GM10266 (cell line): Measurements from ENCODE around the gene TTC4.

Experiments
- DNase-seq: peaks from one replicate; pipeline ENCODE4 v3.0.0; 2012; ENCODE audit errors: extremely low spot score
- TF ChIP-seq, protein P1 (sequence below): IDR thresholded peaks from 2 replicates; pipeline ENCODE4 v1.5.1; 2012; ENCODE audit warnings: mild to moderate bottlenecking, low read depth; ENCODE audit not compliant: control insufficient read depth, insufficient read depth; ENCODE audit errors: missing control alignments

TTC4 gene

DNA sequence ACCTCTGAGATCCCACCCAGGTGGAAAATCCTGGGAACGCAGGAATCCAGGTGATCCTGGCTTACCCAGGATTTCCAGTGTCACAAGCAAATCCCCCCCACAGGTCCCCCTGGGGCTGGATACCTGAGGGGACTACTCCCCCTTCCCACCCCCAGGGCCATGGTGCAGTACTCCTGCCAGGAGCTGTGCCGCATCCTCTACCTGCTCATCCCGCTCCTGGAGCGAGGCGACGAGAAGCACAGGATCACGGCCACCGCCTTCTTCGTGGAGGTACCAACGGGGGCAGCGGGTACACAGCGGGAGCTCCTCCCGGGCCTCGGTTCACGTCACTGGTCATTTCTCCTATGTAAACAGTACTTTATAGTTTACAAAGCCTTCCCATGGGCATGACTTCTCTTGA is 20.4 kb upstream of the TTC4 start:
- TF ChIP-seq, protein P1, sequence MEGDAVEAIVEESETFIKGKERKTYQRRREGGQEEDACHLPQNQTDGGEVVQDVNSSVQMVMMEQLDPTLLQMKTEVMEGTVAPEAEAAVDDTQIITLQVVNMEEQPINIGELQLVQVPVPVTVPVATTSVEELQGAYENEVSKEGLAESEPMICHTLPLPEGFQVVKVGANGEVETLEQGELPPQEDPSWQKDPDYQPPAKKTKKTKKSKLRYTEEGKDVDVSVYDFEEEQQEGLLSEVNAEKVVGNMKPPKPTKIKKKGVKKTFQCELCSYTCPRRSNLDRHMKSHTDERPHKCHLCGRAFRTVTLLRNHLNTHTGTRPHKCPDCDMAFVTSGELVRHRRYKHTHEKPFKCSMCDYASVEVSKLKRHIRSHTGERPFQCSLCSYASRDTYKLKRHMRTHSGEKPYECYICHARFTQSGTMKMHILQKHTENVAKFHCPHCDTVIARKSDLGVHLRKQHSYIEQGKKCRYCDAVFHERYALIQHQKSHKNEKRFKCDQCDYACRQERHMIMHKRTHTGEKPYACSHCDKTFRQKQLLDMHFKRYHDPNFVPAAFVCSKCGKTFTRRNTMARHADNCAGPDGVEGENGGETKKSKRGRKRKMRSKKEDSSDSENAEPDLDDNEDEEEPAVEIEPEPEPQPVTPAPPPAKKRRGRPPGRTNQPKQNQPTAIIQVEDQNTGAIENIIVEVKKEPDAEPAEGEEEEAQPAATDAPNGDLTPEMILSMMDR: no peak
- no peak for DNase-seq

DNA sequence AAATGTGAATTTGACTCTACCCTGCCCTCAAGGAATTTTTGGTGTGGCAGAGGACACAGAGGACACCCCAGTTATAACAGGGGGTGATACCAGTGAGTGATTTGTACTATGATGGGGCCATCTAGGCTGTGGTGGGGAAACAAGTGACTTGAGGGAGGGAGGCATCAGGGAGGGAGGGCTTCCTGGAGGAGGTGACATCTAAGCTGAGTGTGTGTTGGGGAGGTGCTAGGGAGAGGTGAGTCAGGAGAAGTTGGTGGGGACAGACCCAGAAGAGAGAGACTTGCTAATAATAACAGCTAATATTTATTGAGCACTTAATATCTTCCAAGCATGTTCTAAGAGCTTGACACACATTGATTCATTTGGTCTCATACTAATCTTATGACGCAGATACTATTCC is 19.9 kb upstream of the TTC4 start:
- TF ChIP-seq, protein P1: no peak
- DNase-seq: no peak

DNA sequence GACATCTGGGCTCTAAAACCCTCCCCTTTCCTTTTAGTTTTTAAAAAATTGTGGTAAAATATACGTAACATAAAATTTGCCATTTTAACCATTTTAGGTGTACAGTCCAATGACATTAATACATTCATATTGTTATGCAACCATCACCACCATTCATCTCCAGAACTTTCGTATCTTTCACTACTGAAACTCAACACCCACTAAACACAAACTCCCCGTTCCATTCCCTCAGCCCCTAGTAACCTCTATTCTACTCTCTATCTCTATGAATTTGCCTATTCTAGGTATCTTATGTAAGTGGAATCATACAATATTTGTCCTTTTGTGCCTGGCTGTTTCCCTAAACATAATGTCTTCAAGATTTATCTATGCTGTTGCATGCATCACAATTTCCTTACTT is 19.4 kb upstream of the TTC4 start:
- TF ChIP-seq, protein P1: no peak
- DNase-seq: no peak

DNA sequence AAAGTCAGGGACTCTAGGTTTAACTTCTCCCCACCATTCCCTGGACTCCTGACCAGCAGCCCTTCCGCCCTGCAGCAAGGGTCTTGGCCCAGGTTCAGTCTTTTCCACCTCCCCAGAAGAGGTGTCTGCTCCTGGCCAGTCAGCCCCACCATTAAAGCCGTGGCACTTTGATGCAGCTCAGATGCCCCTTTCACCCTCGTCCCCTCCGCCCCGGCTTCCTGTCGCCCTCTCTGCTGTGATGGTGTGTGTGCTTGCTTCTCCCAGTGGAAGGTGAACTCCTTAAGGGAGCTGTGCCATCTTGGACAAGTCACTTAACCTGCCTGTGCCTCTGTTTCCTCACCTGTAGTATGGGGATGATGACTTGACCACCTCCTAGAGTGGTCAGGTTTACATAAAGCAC is 17.8 kb upstream of the TTC4 start:
- TF ChIP-seq, protein P1: no peak
- DNase-seq: no peak

DNA sequence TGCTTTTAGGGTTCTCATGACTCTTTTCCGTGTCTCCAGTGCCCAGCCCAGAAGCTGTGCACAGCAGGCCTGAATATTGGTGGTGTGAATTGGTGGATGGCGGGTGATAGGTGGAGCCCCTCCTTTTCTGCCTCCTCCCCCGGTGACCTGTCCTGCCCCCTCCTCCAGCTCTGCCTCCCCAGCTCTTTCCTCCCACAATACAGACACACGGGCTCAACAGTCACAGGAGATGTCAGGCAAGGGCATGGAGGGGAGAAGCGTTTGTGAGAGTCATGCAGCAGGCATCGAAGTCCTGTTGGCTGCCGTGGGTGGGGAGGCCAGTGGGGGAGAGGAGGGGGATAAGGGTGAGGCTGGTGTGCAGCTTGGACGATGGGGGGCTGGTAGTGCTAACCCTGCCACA is 17.3 kb upstream of the TTC4 start:
- DNase-seq: no peak
- TF ChIP-seq, protein P1: no peak

DNA sequence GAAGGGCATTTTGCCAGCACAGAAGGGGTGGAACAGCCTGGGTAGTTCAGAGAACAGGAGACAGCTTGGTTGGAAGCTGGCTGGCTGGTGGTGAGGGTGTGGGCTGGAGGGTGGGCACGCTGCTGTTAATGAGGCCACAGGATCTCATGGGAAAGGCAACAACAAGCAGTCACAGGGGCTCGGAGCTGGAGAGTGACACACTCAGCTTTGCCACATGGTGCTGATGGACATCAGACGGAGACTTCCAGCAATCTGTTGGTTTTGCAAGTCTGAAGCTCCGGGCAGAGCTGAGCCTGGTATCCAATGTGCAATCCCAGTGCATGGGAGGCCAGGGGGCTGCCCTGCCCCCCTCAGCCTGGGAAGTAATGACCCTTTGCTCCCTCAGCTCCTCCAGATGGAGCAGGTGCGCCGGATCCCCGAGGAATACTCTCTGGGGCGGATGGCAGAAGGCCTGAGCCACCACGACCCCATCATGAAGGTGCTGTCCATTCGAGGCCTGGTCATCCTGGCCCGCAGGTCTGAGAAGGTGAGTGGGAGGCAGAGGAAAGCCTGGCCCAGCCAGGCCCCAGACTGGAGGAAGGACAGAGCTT is 15.6 kb upstream of the TTC4 start:
- TF ChIP-seq, protein P1: no peak
- no peak for DNase-seq

DNA sequence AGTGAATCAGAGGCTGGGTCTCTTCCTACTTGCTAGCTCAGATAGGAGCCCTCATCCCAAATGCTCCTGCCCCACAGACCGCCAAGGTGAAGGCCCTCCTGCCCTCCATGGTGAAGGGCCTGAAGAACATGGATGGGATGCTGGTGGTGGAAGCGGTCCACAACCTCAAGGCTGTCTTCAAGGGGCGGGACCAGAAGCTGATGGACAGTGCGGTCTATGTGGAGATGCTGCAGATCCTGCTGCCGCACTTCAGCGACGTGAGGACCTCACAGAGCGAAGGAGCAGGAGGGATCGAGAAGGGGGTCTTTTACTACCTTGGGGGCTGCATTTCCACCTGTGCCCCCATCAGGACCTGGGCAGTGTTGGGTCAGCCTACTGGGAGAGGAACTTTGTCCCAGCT is 14.6 kb upstream of the TTC4 start:
- DNase-seq: no peak
- TF ChIP-seq, protein P1: no peak
